Endothelial cell of umbilical vein (primary cell): Measurements from ENCODE around the gene RNLS. TPM values are rescaled to one million over a fixed set of nuclear protein-coding genes. Genes with fewer than 3 reads are reported as not detected.

Experiments used
- BruUV-seq: library from RNA; stranded (reverse); fragments of 400-500 nt; replicated peaks from 2 replicates; lab custom pipeline; 2021; lab: Mats Ljungman, UMichigan
- CTCF ChIA-PET: fragments of 300-600, 350-600 bp; sonication (Branson Sonifier 250); formaldehyde crosslinking; loops from one replicate; lab custom pipeline; 2021; ENCODE audit warnings: antibody characterized with exemption, inconsistent platforms; lab: Charles Lee
- POLR2A ChIA-PET: fragments of 300-600, 350-600 bp; sonication (Branson Sonifier 250); formaldehyde crosslinking; loops from one replicate; lab custom pipeline; 2021; ENCODE audit warnings: antibody characterized with exemption, inconsistent platforms; lab: Charles Lee
- DNase-seq: peaks from one replicate; pipeline ENCODE4 v3.0.0-alpha.2; 2011; ENCODE audit warnings: low read depth, low spot score
- FAIRE-seq: peaks from 2 replicates; lab custom pipeline; 2011; peaks lifted over from hg19 to GRCh38; lab: Jason Lieb, UNC
- H2AFZ ChIP-seq: 2 replicates; pipeline ENCODE4 v1.6.0; 2012; ENCODE audit warnings: low read depth, low read length, control low read depth, inconsistent platforms
- H3K27ac ChIP-seq: 2 replicates; pipeline ENCODE4 v1.5.1; 2011; ENCODE audit warnings: low read depth, mild to moderate bottlenecking, control low read depth, low read length, moderate library complexity; ENCODE audit not compliant: insufficient read depth
- H3K27me3 ChIP-seq, 2 experiments: 2 replicates each; pipeline versions ENCODE4 v1.6.0 to v1.6.1; 2011; ENCODE audit warnings: low read length in 2 of 2, mixed read lengths in 1 of 2; ENCODE audit not compliant: control insufficient read depth in 2 of 2, insufficient read depth in 2 of 2
- H3K36me3 ChIP-seq, 2 experiments: 2 replicates in 1 of 2; 3 replicates in 1 of 2; pipeline ENCODE4 v1.5.1; 2011; ENCODE audit warnings: low read length in 2 of 2, mild to moderate bottlenecking in 1 of 2, moderate library complexity in 1 of 2; ENCODE audit not compliant: control insufficient read depth in 2 of 2, insufficient read depth in 2 of 2; ENCODE audit errors: extremely low read depth in 1 of 2
- H3K4me1 ChIP-seq: 3 replicates; pipeline ENCODE4 v1.5.1; 2011; ENCODE audit warnings: mild to moderate bottlenecking, low read length; ENCODE audit not compliant: control insufficient read depth, insufficient read depth; ENCODE audit errors: extremely low read depth
- H3K4me2 ChIP-seq: 2 replicates; pipeline ENCODE4 v1.6.1; 2011; ENCODE audit warnings: low read length, control low read depth, mixed read lengths; ENCODE audit not compliant: insufficient read depth
- H3K4me3 ChIP-seq, 3 experiments: fragments of 200-600 bp in 1 of 3; sonication (generic), shearing (Covaris generic) in 1 of 3; replicated peaks in 1 of 3; 2 replicates each; pipeline ENCODE4 v1.5.1; 2011 to 2016; ENCODE audit warnings: control low read depth in 3 of 3, low read length in 3 of 3, mild to moderate bottlenecking in 2 of 3, inconsistent platforms in 1 of 3, low read depth in 1 of 3, moderate library complexity in 1 of 3; ENCODE audit not compliant: insufficient read depth in 1 of 3
- H3K79me2 ChIP-seq: 2 replicates; pipeline ENCODE4 v1.6.0; 2012; ENCODE audit warnings: low read length, inconsistent platforms; ENCODE audit not compliant: control insufficient read depth, insufficient read depth
- H3K9ac ChIP-seq: replicated peaks from 2 replicates; pipeline ENCODE3; 2011; ENCODE audit warnings: low read length, control low read depth; ENCODE audit not compliant: insufficient read depth; ENCODE audit errors: extremely low read depth
- H3K9me1 ChIP-seq: replicated peaks from 3 replicates; pipeline ENCODE4 v1.6.0; 2011; ENCODE audit warnings: mild to moderate bottlenecking, low read length; ENCODE audit not compliant: control insufficient read depth, insufficient read depth; ENCODE audit errors: extremely low read depth
- H3K9me3 ChIP-seq: replicated peaks from 2 replicates; pipeline ENCODE4 v1.5.1; 2012; ENCODE audit warnings: low read length, inconsistent platforms; ENCODE audit not compliant: control insufficient read depth, insufficient read depth
- H4K20me1 ChIP-seq: replicated peaks from 2 replicates; pipeline ENCODE3; 2011; ENCODE audit warnings: mild to moderate bottlenecking, low read length; ENCODE audit not compliant: control insufficient read depth, insufficient read depth; ENCODE audit errors: extremely low read depth
- CTCF ChIP-seq, 2 donors: IDR thresholded peaks; 1 replicate in 1 of 2; 2 replicates in 1 of 2; pipeline ENCODE4 v1.5.1; 2011; ENCODE audit warnings: low read length in 2 of 2, mild to moderate bottlenecking in 2 of 2, moderate library complexity in 2 of 2, control low read depth in 1 of 2, inconsistent platforms in 1 of 2, low read depth in 1 of 2; ENCODE audit not compliant: insufficient read depth in 1 of 2; ENCODE audit errors: extremely low read depth in 1 of 2
- EZH2 ChIP-seq: IDR thresholded peaks from 2 replicates; pipeline ENCODE4 v1.6.1; 2012; ENCODE audit warnings: borderline replicate concordance, low read depth, mild to moderate bottlenecking, moderate library complexity, low read length, inconsistent platforms; ENCODE audit not compliant: severe bottlenecking
- FOS ChIP-seq: IDR thresholded peaks from 2 replicates; pipeline ENCODE4 v1.6.1; 2011; ENCODE audit warnings: mild to moderate bottlenecking, low read length, moderate library complexity, borderline replicate concordance; ENCODE audit not compliant: insufficient read depth
- GATA2 ChIP-seq: IDR thresholded peaks from 2 replicates; pipeline ENCODE4 v1.7.0; 2011; ENCODE audit warnings: low read depth, mild to moderate bottlenecking, moderate library complexity, mixed read lengths, low read length; ENCODE audit not compliant: insufficient read length, insufficient read depth
- JUN ChIP-seq: IDR thresholded peaks from 2 replicates; pipeline ENCODE4 v1.6.1; 2011; ENCODE audit warnings: borderline replicate concordance, low read depth; ENCODE audit not compliant: insufficient read length, insufficient read depth
- MAX ChIP-seq: IDR thresholded peaks from 2 replicates; pipeline ENCODE4 v1.6.1; 2011; ENCODE audit not compliant: insufficient read depth, insufficient read length
- MYC ChIP-seq: IDR thresholded peaks from one replicate; pipeline ENCODE4 v1.6.1; 2011; ENCODE audit warnings: mild to moderate bottlenecking, low read depth, low read length
- POLR2A ChIP-seq: IDR thresholded peaks from 2 replicates; pipeline ENCODE4 v1.6.1; 2012; ENCODE audit warnings: low read depth, mild to moderate bottlenecking, control low read depth, low read length
- POLR2AphosphoS5 ChIP-seq: IDR thresholded peaks from 2 replicates; pipeline ENCODE4 v1.6.1; 2012; ENCODE audit warnings: low read depth, mild to moderate bottlenecking, control low read depth, low read length, moderate library complexity; ENCODE audit not compliant: insufficient read depth
- dilution Hi-C: fragments of 300-500 bp; cut with MboI; formaldehyde crosslinking; loops from one replicate; pipeline ENCODE4 v1.15.0; 2019; ENCODE audit warnings: low sequenced_read_pairs; ENCODE audit not compliant: extremely low pct_ligation_motif_present
- intact Hi-C: fragments of 100-400 bp; cut with micrococcal nuclease; formaldehyde crosslinking; loops from one replicate; pipeline ENCODE4 v1.10.0; 2022
- polyA plus RNA-seq, 4 experiments: library from polyadenylated mRNA; depleted of rRNA in 3 of 4; stranded (reverse) in 3 of 4; unstranded in 1 of 4; fragments of >200 nt; gene quantifications; 2 replicates each; pipeline versions ENCODE4 v1.2.1 to v1.2.3, GENCODE V29; 2011 to 2012; ENCODE audit warnings: missing spikeins in 1 of 4
- total RNA-seq: library from RNA; stranded (reverse); gene quantifications from 2 replicates; pipeline ENCODE4 v1.2.3, GENCODE V29; 2021

The RNLS gene
- total and polyA plus RNA-seq, 2 donors (not counting 3 experiments of a cell fraction or from before 2014, with no cell fraction given) = 2.5 to 4.6 TPM

- no peaks in the 10 kb centered on the region for H3K9me1 ChIP-seq
- H3K27ac ChIP-seq = no peak overlapping the region
- dilution Hi-C loops = no loop called here
- no peaks in the 10 kb centered on the region for H4K20me1 ChIP-seq
- peaks cover 2 to 3% of the 10 kb centered on the region in 2 experiments for H3K27me3 ChIP-seq
- H3K4me1 ChIP-seq = no peaks in the 10 kb centered on the region
- H3K4me2 ChIP-seq = no peak overlapping the region
- FAIRE-seq (no peak), DNase-seq (no peak)
- H3K36me3 ChIP-seq = no peaks in the 10 kb centered on the region
- no peaks in the 10 kb centered on the region for H3K79me2 ChIP-seq
- no peaks in the 10 kb centered on the region for H3K9me3 ChIP-seq
- POLR2A ChIA-PET = no interaction called here
- CTCF ChIA-PET = no interaction called here
- no peak for TF ChIP-seq MYC
- TF ChIP-seq POLR2AphosphoS5 = no peak
- no peak for TF ChIP-seq MAX
- TF ChIP-seq POLR2A = no peak
- no peak overlapping the region for H3K4me3 ChIP-seq
- no peak overlapping the region for H3K9ac ChIP-seq
- no peak overlapping the region for H2AFZ ChIP-seq
- BruUV-seq = no TSS peak
- intact Hi-C loops = no loop called here
These were observed 119.3 kb downstream of the RNLS start for GRCh38 chr10:88463811-88464210.

- no TSS peak for BruUV-seq
- intact Hi-C loops (no loop called here), dilution Hi-C loops (no loop called here)
- H3K9me3 ChIP-seq = no peaks in the 10 kb centered on the region
- no peak overlapping the region for H3K4me3 ChIP-seq
- H3K79me2 ChIP-seq = no peaks in the 10 kb centered on the region
- no peak overlapping the region for H2AFZ ChIP-seq
- POLR2A ChIA-PET = no interaction called here
- H3K9me1 ChIP-seq = no peaks in the 10 kb centered on the region
- peaks cover 2 to 3% of the 10 kb centered on the region in 2 experiments for H3K27me3 ChIP-seq
- no peaks in the 10 kb centered on the region for H4K20me1 ChIP-seq
- no peak overlapping the region for H3K9ac ChIP-seq
- TF ChIP-seq MAX (no peak), MYC (no peak), POLR2A (no peak), POLR2AphosphoS5 (no peak), GATA2 (no peak), JUN (no peak), FOS (no peak), CTCF (IDR thresholded peaks at IDR 0.05; ENCODE audit: extremely low read depth in 1 of 2, insufficient read depth in 1 of 2, low read depth in 1 of 2, low read length in 2 of 2) (no peak), EZH2 (no peak)
- no peaks in the 10 kb centered on the region for H3K4me1 ChIP-seq
- H3K4me2 ChIP-seq = no peak overlapping the region
- DNase-seq (no peak), FAIRE-seq (no peak)
- CTCF ChIA-PET = no interaction called here
- no peak overlapping the region for H3K27ac ChIP-seq
- H3K36me3 ChIP-seq = no peaks in the 10 kb centered on the region
These were observed 121.7 kb downstream of the RNLS start for GRCh38 chr10:88461426-88461825.
